ENCODE measurements around the gene TXNRD1. TPM values are rescaled to one million over a fixed set of nuclear protein-coding genes. Genes with fewer than 3 reads are reported as not detected.
"Not testable (repeated sequence)": the region's sequence is repeated elsewhere in the genome, so short reads cannot be mapped to it uniquely, and the experiment has no call there.

Gene TXNRD1
- total RNA-seq, 1 experiment from 2014 or later = 552 TPM

- in situ Hi-C loops (cut with HindIII; ENCODE audit: low pct_unique_long_range_greater_than_20kb, low sequenced_read_pairs) = no loop called here
- DNase-seq (ENCODE audit: low read depth, low spot score) = no peak
Observed at GRCh38 chr12:104323899-104324298, 108.3 kb downstream of the TXNRD1 start.

GRCh38 chr12:104328278-104328677, 112.7 kb downstream of the TXNRD1 start:
- DNase-seq (ENCODE audit: low read depth, low spot score); in situ Hi-C loops (cut with HindIII; ENCODE audit: low pct_unique_long_range_greater_than_20kb, low sequenced_read_pairs): not testable (repeated sequence)

- DNase-seq (ENCODE audit: low read depth, low spot score) = no peak
- in situ Hi-C loops (cut with HindIII; ENCODE audit: low pct_unique_long_range_greater_than_20kb, low sequenced_read_pairs) = no loop called here
Observed at GRCh38 chr12:104328790-104329189, 113.2 kb downstream of the TXNRD1 start.

- in situ Hi-C loops (cut with HindIII; ENCODE audit: low pct_unique_long_range_greater_than_20kb, low sequenced_read_pairs) = no loop called here
- DNase-seq (ENCODE audit: low read depth, low spot score) = peak; percentile 40
Observed at GRCh38 chr12:104329707-104330532, 114.3 kb downstream of the TXNRD1 start.

GRCh38 chr12:104331376-104331775, 115.8 kb downstream of the TXNRD1 start:
- in situ Hi-C loops (cut with HindIII; ENCODE audit: low pct_unique_long_range_greater_than_20kb, low sequenced_read_pairs) = no loop called here
- DNase-seq (ENCODE audit: low read depth, low spot score) = no peak

GRCh38 chr12:104332273-104332672, 116.7 kb downstream of the TXNRD1 start:
- in situ Hi-C loops (cut with HindIII; ENCODE audit: low pct_unique_long_range_greater_than_20kb, low sequenced_read_pairs); DNase-seq (ENCODE audit: low read depth, low spot score): not testable (repeated sequence)

GRCh38 chr12:104333692-104334255, 118.2 kb downstream of the TXNRD1 start:
- in situ Hi-C loops (cut with HindIII; ENCODE audit: low pct_unique_long_range_greater_than_20kb, low sequenced_read_pairs) = no loop called here
- no peak for DNase-seq (ENCODE audit: low read depth, low spot score)

GRCh38 chr12:104334581-104334980, 119.0 kb downstream of the TXNRD1 start:
- in situ Hi-C loops (cut with HindIII; ENCODE audit: low pct_unique_long_range_greater_than_20kb, low sequenced_read_pairs) = no loop called here

GRCh38 chr12:104336115-104336514, 120.5 kb downstream of the TXNRD1 start:
- DNase-seq (ENCODE audit: low read depth, low spot score) = no peak
- in situ Hi-C loops (cut with HindIII; ENCODE audit: low pct_unique_long_range_greater_than_20kb, low sequenced_read_pairs) = no loop called here

More at GRCh38 chr12:104334581-104334980, 119.0 kb downstream of the TXNRD1 start:
- no peak for DNase-seq (ENCODE audit: low read depth, low spot score)

- in situ Hi-C loops (cut with HindIII; ENCODE audit: low pct_unique_long_range_greater_than_20kb, low sequenced_read_pairs) = no loop called here
- no peak for DNase-seq (ENCODE audit: low read depth, low spot score)
Observed at GRCh38 chr12:104337030-104337558, 121.5 kb downstream of the TXNRD1 start.

- in situ Hi-C loops (cut with HindIII; ENCODE audit: low pct_unique_long_range_greater_than_20kb, low sequenced_read_pairs) = no loop called here
- DNase-seq (ENCODE audit: low read depth, low spot score) = no peak
Observed at GRCh38 chr12:104339663-104340062, 124.1 kb downstream of the TXNRD1 start.

DNA sequence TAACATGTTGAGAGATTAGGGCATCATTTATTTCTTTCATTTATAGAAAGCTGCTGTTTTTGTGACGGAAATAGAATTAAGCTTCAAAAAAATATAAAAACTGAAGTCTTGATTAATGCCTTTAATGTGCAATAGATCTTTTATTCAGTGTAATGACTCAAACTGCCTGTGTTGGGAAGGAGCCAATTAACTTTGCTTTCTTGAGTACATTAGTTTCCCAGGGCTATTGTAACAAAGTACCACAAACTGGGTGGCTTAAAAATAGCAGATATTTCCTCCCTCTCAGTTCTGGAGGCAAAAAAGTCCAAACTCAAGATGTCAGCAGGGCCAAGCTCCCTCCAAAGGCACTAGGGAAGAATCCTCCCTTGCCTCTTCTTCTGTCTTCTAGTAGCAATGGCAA, 124.6 kb downstream of the TXNRD1 start:
- DNase-seq (ENCODE audit: low read depth, low spot score) = no peak
- in situ Hi-C loops (cut with HindIII; ENCODE audit: low pct_unique_long_range_greater_than_20kb, low sequenced_read_pairs) = no loop called here

DNA sequence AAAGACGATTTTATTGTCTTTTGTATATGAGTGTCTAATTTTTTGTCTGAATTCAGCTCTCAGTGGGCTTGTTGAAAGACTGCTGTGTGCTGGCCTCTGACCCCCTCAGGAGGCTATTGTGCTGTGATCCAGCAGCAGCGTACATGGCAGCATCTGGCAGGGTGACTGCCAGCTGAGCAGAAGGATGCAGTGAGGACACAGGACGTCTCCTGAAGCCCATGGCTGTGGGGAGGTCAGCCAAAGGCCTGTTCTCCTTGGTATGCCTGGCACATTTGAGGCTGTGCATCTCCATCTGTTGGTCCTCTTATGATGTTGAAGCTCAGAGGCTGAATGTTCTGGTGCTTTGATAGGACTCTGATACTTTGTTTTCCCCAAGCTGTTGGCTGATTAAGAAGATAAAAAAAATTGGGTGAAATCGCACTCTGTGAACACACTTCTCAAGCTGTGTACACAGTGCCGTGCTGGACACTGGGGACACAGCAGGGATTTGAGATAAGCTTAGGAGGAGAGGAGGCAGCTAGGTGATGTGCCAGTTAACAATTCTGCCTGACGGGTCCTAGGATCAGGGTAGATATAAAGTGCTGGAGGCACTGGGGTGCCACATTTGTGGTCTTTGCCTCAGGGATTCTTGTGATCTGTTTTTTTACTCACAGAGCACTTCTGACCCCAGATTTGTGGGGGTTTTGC, 125.5 kb downstream of the TXNRD1 start:
- no peak for DNase-seq (ENCODE audit: low read depth, low spot score)
- in situ Hi-C loops (cut with HindIII; ENCODE audit: low pct_unique_long_range_greater_than_20kb, low sequenced_read_pairs) = no loop called here

DNA sequence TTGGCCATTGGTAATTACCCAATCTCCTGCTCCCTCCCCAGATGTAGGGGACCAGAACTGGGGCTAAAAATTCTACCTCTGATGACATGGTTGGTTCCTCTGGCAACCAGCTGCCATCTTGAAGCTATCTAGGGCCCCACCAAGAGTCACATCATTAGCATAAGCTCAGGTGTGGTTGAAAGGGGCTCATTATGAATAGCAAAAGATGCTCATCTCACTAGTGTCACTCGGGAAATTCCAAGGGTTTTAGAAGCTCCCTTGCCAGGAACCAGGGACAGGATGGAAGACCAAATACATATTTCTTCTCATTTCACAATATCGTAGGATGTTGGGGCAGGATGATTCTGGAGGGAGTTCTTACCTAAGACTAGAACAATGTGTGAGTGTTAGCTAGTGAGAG, 126.6 kb downstream of the TXNRD1 start:
- in situ Hi-C loops (cut with HindIII; ENCODE audit: low pct_unique_long_range_greater_than_20kb, low sequenced_read_pairs) = no loop called here
- DNase-seq (ENCODE audit: low read depth, low spot score) = no peak

DNA sequence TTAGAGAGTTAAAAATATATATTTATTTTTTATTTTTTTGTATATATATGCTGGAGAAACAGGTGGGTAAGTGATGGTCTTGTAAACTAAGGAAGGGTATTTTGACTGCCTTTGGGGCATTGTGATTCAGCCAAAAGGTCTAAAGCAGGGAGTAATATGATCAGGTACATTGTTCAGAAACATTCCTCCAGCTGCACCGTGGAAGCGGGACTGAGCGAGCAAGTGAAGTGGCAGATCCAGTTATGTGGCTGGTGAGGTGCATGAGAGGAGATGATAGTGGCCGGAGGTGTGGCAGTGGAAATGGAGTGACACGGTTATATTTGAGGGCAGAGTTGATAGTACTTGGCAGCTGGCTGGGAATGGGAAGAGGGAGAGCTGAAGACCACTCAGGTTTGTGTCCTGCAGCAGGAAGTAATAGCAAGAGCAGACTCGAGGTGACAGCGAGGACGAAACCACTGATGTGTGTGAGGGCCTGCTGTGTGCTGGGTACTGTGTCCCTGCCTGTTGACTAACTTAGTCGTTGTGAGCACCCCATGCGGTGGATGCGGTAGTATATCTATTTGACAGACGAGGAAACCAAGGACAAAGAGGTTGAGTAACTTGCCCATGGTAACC, 127.2 kb downstream of the TXNRD1 start:
- DNase-seq (ENCODE audit: low read depth, low spot score) = no peak
- in situ Hi-C loops (cut with HindIII; ENCODE audit: low pct_unique_long_range_greater_than_20kb, low sequenced_read_pairs) = no loop called here

- in situ Hi-C loops (cut with HindIII; ENCODE audit: low pct_unique_long_range_greater_than_20kb, low sequenced_read_pairs) = no loop called here
- DNase-seq (ENCODE audit: low read depth, low spot score) = no peak
Observed at GRCh38 chr12:104344682-104345081, 129.1 kb downstream of the TXNRD1 start.

- in situ Hi-C loops (cut with HindIII; ENCODE audit: low pct_unique_long_range_greater_than_20kb, low sequenced_read_pairs) = no loop called here
- DNase-seq (ENCODE audit: low read depth, low spot score) = no peak
Observed at GRCh38 chr12:104345234-104346066, 129.9 kb downstream of the TXNRD1 start.

Measured in SK-MEL-5 (cell line).